PC-3 (cell line): Measurements from ENCODE around the gene CD2. TPM values are rescaled to one million over a fixed set of nuclear protein-coding genes. Genes with fewer than 3 reads are reported as not detected.

Experiments
- ATAC-seq: fragments of 200-7000 bp; cut with Tn5 transposase; 2 replicates; pipeline ENCODE4 v1.9.1; 2020; ENCODE audit warnings: mild to moderate bottlenecking, moderate library complexity
- Bru-seq: library from RNA; stranded (reverse); fragments of 400-500 nt; gene quantifications from one replicate; lab custom pipeline; 2021; lab: Mats Ljungman, UMichigan
- BruChase-seq, 2 experiments: library from RNA; stranded (reverse); fragments of 400-500 nt; gene quantifications; one replicate each; lab custom pipeline; 2021; lab: Mats Ljungman, UMichigan
- BruUV-seq: library from RNA; stranded (reverse); fragments of 400-500 nt; replicated peaks from 2 replicates; lab custom pipeline; 2021; lab: Mats Ljungman, UMichigan
- CTCF ChIA-PET: fragments of 300-600 bp; sonication (Branson Sonifier 250); formaldehyde crosslinking; loops from one replicate; lab custom pipeline; 2022; ENCODE audit warnings: antibody characterized with exemption; lab: Charles Lee
- POLR2A ChIA-PET: fragments of 300-600 bp; sonication (Branson Sonifier 250); formaldehyde crosslinking; loops from one replicate; lab custom pipeline; 2022; ENCODE audit warnings: antibody characterized with exemption; ENCODE audit not compliant: unreplicated experiment; lab: Charles Lee
- DNase-seq: peaks from one replicate; pipeline ENCODE4 v3.0.0-alpha.2; 2015
- H2AFZ ChIP-seq: fragments of 300-600 bp; sonication (generic); 2 replicates; pipeline ENCODE4 v1.6.0; 2016; ENCODE audit warnings: antibody characterized with exemption, low read length
- H3F3A ChIP-seq: fragments of 300-600 bp; sonication (generic); one replicate; pipeline ENCODE4 v1.6.0; 2017; ENCODE audit warnings: antibody characterized with exemption, low read length, control low read depth, mild to moderate bottlenecking; ENCODE audit not compliant: unreplicated experiment
- H3K27ac ChIP-seq: fragments of 300-600 bp; sonication (generic); 2 replicates; pipeline ENCODE4 v1.5.1; 2016; ENCODE audit warnings: mild to moderate bottlenecking, low read length
- H3K27me3 ChIP-seq: fragments of 300-600 bp; sonication (generic); 2 replicates; pipeline ENCODE4 v1.6.1; 2016; ENCODE audit warnings: low read length, mixed read lengths
- H3K36me3 ChIP-seq: fragments of 300-600 bp; sonication (generic); 2 replicates; pipeline ENCODE4 v1.6.1; 2016; ENCODE audit warnings: low read depth, mixed run types, low read length, mixed read lengths
- H3K4me1 ChIP-seq: fragments of 300-600 bp; sonication (generic); 2 replicates; pipeline ENCODE4 v1.5.1; 2016; ENCODE audit warnings: low read length; ENCODE audit not compliant: insufficient read depth
- H3K4me2 ChIP-seq: fragments of 300-600 bp; sonication (generic); 2 replicates; pipeline ENCODE4 v1.6.0; 2016; ENCODE audit warnings: low read length
- H3K4me3 ChIP-seq: fragments of 300-600 bp; sonication (generic); 2 replicates; pipeline ENCODE4 v1.5.1; 2016; ENCODE audit warnings: mild to moderate bottlenecking, low read length, mixed read lengths
- H3K79me2 ChIP-seq: fragments of 300-600 bp; sonication (generic); 2 replicates; pipeline ENCODE4 v1.6.1; 2017; ENCODE audit warnings: low read length, mixed read lengths
- H3K9ac ChIP-seq: fragments of 300-600 bp; sonication (generic); 2 replicates; pipeline ENCODE4 v1.6.0; 2016; ENCODE audit warnings: mild to moderate bottlenecking, low read length
- H3K9me2 ChIP-seq: fragments of 300-600 bp; sonication (generic); replicated peaks from 2 replicates; pipeline ENCODE4 v1.6.1; 2016; ENCODE audit warnings: mixed run types, low read length, mixed read lengths
- H3K9me3 ChIP-seq: fragments of 300-600 bp; sonication (generic); 2 replicates; pipeline ENCODE4 v1.6.1; 2016; ENCODE audit warnings: low read length, mixed read lengths
- H4K20me1 ChIP-seq: fragments of 300-600 bp; sonication (generic); 2 replicates; pipeline ENCODE4 v1.6.1; 2016; ENCODE audit warnings: low read length, mixed read lengths
- EZH2 ChIP-seq: fragments of 300-600 bp; sonication (generic); IDR thresholded peaks from one replicate; pipeline ENCODE4 v1.6.1; 2017; ENCODE audit warnings: antibody characterized with exemption, mild to moderate bottlenecking, low read length; ENCODE audit not compliant: unreplicated experiment
- EZH2phosphoT487 ChIP-seq: fragments of 300-600 bp; sonication (generic); IDR thresholded peaks from 2 replicates; pipeline ENCODE4 v1.6.1; 2018; ENCODE audit warnings: mild to moderate bottlenecking, antibody characterized with exemption, low read length, borderline replicate concordance
- intact Hi-C: fragments of 100-400 bp; cut with micrococcal nuclease; formaldehyde crosslinking; loops from 2 replicates; pipeline ENCODE4 v1.9.0; 2023
- long read RNA-seq: library from polyadenylated mRNA; unstranded; transcript quantifications from one replicate; pipeline ENCODE4 v2.0.0, GENCODE V29; 2021; ENCODE audit not compliant: unreplicated experiment
- total RNA-seq: library from RNA; depleted of rRNA; stranded (reverse); fragments of >200 nt; gene quantifications from 2 replicates; pipeline ENCODE4 v1.2.3, GENCODE V29; 2014; rRNA removed
- TF ChIP-seq, protein P1 (sequence below): fragments of 300-600 bp; sonication (generic); conservative IDR thresholded peaks from 2 replicates; pipeline ENCODE4 v1.5.1; 2017; ENCODE audit warnings: antibody characterized with exemption, low read depth, mild to moderate bottlenecking, low read length

CD2 gene, protein sequence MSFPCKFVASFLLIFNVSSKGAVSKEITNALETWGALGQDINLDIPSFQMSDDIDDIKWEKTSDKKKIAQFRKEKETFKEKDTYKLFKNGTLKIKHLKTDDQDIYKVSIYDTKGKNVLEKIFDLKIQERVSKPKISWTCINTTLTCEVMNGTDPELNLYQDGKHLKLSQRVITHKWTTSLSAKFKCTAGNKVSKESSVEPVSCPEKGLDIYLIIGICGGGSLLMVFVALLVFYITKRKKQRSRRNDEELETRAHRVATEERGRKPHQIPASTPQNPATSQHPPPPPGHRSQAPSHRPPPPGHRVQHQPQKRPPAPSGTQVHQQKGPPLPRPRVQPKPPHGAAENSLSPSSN
- not detected in 2 replicates for total RNA-seq
- Bru-seq, nascent RNA = not detected
- not detected for BruChase-seq, experiment 1, labeled RNA remaining after a 6-hour chase
- BruChase-seq, experiment 2, labeled RNA remaining after a 2-hour chase = not detected
- long read RNA-seq = 0 reads

GRCh38 chr1:116754198-116754977 is at the start of gene CD2:
Gene CD2, plus strand, starts transcription at chr1:116754430. Its CDS starts 63 bp downstream, at chr1:116754493.
- Histone ChIP-seq H3F3A (no peaks in the 10 kb centered on the region), H3K4me3 (no peak within 1 kb of the TSS), H4K20me1 (no peaks in the 10 kb centered on the region), H2AFZ (no peak within 1 kb of the TSS), H3K4me2 (no peak within 1 kb of the TSS), H3K27me3 (no peaks in the 10 kb centered on the region), H3K27ac (no peak within 1 kb of the TSS), H3K36me3 (no peaks in the 10 kb centered on the region), H3K4me1 (no peaks in the 10 kb centered on the region), H3K9ac (no peak within 1 kb of the TSS), H3K9me2 (no peaks in the 10 kb centered on the region), H3K79me2 (no peaks in the 10 kb centered on the region), H3K9me3 (no peaks in the 10 kb centered on the region)
- POLR2A ChIA-PET = no interaction called here
- ATAC-seq (no peak), DNase-seq (no peak)
- BruUV-seq = no TSS peak
- CTCF ChIA-PET = interaction anchor here (0.6 kb wide), 1 partner anchor 10 kb away, joined by 3 read pairs; no protein-coding TSS in a partner anchor
- intact Hi-C loops = no loop called here
- TF ChIP-seq, protein P1, sequence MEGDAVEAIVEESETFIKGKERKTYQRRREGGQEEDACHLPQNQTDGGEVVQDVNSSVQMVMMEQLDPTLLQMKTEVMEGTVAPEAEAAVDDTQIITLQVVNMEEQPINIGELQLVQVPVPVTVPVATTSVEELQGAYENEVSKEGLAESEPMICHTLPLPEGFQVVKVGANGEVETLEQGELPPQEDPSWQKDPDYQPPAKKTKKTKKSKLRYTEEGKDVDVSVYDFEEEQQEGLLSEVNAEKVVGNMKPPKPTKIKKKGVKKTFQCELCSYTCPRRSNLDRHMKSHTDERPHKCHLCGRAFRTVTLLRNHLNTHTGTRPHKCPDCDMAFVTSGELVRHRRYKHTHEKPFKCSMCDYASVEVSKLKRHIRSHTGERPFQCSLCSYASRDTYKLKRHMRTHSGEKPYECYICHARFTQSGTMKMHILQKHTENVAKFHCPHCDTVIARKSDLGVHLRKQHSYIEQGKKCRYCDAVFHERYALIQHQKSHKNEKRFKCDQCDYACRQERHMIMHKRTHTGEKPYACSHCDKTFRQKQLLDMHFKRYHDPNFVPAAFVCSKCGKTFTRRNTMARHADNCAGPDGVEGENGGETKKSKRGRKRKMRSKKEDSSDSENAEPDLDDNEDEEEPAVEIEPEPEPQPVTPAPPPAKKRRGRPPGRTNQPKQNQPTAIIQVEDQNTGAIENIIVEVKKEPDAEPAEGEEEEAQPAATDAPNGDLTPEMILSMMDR = no peak
- TF ChIP-seq EZH2 = no peak
- no peak for TF ChIP-seq EZH2phosphoT487

GRCh38 chr1:116706123-116706522 is 48.1 kb upstream of the CD2 start:
- Histone ChIP-seq H3K9me3 (no peaks in the 10 kb centered on the region), H3K79me2 (no peaks in the 10 kb centered on the region), H3K27ac (no peak overlapping the region), H3K9me2 (no peaks in the 10 kb centered on the region), H3F3A (no peaks in the 10 kb centered on the region), H4K20me1 (no peaks in the 10 kb centered on the region), H3K4me2 (no peak overlapping the region), H3K36me3 (no peaks in the 10 kb centered on the region), H3K4me1 (no peaks in the 10 kb centered on the region), H3K27me3 (no peaks in the 10 kb centered on the region), H3K4me3 (no peak overlapping the region), H3K9ac (no peak overlapping the region), H2AFZ (no peak overlapping the region)
- POLR2A ChIA-PET = no interaction called here
- DNase-seq (no peak), ATAC-seq (no peak)
- TF ChIP-seq, protein P1 = no peak
- no peak for TF ChIP-seq EZH2phosphoT487
- no peak for TF ChIP-seq EZH2
- BruUV-seq = no TSS peak
- CTCF ChIA-PET = no interaction called here
- intact Hi-C loops = no loop called here
